SW480 (cell line): ENCODE results near the gene EHD1.

Experiments used
- DNase-seq: peaks from one replicate; pipeline ENCODE4 v3.0.0-alpha.2; 2016; ENCODE audit warnings: low spot score

EHD1 gene

DNA sequence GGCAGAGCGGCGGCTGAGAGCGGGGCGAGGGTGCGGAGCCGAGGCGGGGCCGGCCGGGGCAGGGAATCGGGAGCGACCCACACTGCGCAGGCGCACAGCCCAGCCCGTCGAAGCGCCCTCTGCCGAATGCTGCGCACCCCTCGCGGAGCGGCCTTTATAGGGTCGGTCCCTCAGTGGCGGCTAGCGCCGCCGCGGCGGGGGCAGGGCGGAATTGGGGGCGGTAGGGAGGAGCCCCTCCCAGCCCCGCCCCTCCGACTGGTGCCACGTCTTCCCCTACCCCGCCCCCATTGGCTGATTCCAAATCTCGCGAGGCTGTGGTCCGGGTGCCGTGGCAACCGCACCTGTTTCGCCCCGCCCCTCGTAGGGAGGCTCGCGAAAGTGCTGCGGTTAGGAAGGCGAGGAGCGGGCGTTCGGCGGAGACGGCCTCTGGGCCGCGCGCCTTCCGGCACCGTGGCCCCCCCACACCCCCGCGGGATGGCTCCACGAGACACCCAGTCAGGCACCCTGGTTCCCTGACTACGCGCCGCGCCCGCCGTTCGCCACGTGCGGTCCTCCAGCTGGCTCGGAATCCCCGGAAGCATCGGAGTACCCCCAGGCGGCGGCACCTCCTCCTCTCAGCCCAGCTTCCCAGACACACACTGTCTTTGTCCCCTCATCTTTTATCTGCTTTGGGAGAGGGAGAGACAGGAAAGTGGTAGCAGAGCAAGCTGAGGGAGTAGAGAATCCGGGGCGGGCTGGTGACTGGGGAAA lies at the start of gene EHD1:
EHD1 (minus strand) TSS at position 128 of the 750 bp plus-strand sequence. CDS start 157 bp downstream, outside the sequence.
- DNase-seq: peak; percentile 96

DNA sequence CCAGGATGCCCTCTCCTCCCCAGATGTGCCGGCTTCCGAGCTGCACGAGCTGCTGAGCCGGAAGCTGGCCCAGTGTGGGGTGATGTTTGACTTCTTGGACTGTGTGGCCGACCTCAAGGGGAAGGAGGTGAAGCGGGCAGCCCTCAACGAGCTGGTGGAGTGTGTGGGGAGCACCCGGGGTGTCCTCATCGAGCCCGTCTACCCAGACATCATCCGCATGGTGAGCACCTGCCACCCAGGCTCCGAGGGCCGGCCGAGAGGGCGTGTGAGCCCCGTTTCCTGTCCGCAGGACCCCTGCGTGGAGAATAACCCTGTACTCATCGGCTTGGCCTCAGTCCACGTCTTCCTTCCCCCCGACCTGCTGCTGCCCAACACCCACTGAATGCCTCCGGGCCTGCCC lies 48.3 kb upstream of the EHD1 start:
- DNase-seq: no peak

DNA sequence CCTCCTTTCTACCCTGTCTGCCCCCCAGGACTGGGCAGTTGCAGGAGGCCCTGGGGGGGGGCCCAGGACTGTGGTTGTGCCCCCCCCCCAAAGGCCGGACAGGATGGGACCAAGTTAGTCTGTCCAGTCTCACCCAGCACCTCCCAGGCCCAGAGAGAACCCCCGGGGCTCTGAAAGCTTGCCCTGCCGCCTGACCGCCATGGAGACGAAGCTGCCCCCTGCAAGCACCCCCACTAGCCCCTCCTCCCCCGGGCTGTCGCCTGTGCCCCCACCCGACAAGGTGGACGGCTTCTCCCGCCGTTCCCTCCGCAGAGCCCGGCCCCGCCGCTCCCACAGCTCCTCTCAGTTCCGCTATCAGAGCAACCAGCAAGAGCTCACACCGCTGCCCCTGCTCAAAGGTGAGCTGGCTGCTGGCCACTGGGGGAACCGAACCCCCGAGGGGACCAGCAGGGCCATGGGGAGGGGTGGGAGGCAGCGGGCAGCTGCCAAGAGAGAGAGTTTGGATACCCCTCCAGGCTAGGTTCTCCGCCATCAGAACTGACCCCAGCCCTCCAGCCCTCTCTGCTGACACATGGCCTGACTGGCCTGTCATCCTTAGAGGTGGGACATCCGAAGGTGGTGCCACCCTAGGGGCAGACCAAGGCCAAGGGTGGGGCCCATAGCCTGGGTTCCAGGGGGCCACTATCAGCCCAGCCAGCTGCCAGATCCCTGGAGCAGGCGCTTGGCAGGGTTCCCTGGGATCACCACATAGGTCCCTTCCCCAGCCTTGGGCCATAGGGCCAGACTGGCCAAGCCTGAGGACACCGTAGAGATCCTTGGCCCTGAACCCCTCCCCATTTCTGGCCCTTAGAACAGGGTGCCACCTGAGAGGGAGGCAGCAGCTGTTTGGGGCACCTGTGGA lies 47.4 kb upstream of the EHD1 start:
- DNase-seq: no peak

DNA sequence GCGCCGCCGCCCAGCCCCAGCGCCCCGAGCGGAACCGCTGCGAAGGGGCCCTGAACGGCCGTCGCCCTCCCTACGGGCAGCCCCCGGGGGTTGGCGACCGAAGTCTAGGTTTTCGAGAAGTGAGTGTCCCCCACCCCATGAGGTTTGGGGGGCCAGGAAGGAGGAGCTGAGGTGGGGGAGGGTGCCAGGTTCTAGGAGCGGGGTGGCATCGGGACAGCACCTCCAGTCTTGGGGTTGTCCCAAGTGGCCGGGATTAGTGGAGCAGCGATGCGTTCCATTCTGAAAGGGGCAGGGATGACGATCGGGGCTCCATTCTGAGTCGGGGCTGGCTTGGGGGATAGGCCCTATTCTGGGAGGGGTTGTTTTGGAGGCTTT lies 46.5 kb upstream of the EHD1 start:
- no peak for DNase-seq

DNA sequence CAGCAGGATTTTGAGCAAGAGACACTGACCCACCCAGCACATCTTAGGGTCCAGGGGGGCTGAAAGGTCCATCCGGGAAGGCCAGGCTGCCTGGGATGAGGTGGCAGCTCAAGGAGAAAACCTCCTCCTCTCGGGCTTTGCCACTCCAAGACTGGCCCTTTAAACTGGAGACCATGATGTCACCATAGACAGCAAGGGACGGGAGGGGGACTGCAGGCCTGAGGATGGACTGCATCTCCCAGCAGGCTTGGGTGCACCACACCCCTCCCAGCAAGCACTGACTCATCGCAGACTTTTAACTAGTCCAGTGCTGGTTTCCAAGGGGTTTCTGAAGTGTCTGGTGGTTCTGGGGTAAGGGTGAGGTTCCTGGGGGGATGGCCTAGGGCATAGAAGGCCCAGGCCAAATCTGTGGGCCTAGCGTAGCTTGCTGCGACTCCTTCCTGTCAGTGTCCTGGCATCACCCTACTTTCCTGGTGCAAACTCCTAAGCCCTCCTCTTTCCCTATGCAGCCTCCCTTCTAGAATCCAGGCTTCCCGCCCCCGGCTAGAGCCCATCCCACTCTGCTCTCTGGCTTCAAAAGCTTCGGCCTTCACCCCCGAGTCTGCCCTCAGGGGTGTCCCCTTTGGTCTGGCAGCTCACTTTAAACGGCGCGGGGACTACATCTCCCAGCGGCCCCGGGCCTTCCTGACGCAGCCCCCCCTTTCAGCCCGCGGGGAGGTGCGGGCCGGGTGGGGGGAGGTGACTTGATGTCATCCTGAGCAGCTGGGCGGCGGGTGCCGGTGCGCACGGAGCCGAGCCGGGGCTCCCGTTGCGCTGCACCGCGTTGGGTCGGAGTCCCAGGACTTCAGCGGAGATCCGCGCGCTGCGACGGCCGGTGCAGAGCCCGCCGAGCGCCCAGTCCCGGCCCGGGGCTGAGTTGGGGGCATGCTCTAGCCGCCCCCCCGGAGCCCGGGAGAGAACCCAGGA lies 45.8 kb upstream of the EHD1 start, which contains the start of gene PPP2R5B:
PPP2R5B (plus strand) TSS at position 746 of the 966 bp plus-strand sequence. CDS start 1,046 bp downstream, outside the sequence.
- DNase-seq: peak; percentile 95

DNA sequence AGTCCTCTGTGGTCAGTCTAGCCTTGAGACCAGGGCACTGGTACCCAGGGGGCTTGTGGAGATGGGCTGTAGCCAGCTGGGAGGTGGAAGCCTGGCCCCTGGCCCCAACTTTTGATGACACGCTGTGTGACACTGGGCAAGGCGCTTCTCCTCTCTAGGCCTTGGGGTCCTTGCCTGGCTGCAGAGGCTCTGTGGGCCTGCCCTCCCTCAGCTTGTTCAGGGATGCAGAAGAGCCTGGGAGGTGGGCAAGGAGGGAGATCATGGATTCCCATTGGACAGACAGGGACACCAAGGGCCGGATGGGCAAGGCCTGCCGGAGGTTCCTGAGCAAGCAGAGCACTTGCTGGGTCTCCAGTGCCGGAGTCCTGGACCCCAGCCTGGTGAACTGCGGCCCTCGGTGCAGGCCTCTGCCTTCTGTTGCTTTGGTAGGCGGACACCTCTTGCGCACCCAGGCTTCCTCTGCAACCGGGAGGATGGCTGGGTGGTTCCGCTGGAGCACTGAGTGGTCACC lies 44.8 kb upstream of the EHD1 start:
- no peak for DNase-seq

DNA sequence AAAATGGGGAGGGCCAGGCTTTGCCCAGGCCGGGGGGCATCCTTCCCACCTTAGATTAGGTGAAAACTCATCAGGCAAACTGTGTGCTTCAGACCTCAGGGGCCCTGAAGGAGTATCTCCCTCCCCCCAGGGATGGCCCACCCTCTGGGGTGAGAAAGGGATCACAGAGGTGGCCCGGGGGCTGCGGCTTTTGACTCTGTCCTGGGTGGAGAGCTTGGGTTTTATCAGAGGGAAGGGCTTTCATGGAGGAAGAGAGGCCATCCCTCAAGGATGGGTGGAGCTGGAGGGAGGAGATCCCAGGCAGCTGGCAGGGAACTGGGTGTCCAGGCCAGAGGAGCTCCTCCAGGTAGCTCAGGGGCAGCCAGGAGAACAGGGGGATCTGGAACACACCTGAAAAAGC lies 43.0 kb upstream of the EHD1 start:
- DNase-seq: no peak

DNA sequence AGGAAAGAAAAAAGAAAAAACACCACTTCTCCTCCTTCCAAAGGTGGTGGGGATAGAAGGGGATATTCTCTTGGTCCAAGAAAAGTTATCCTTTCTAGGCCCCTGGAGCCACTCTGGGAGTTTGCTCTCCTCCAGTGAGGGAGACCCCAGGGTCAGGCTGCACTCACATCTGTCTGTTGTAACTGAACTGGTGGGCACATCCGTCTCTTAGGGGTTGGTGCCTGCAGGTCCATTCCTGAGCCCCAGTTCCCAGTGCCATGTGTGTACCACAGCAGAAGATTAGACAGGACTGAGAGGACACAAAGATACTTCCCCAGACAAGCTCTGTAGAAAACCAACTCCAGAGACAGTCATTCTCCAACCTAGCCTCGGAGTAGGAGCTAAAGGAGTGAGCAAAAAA lies 41.7 kb upstream of the EHD1 start:
- no peak for DNase-seq

DNA sequence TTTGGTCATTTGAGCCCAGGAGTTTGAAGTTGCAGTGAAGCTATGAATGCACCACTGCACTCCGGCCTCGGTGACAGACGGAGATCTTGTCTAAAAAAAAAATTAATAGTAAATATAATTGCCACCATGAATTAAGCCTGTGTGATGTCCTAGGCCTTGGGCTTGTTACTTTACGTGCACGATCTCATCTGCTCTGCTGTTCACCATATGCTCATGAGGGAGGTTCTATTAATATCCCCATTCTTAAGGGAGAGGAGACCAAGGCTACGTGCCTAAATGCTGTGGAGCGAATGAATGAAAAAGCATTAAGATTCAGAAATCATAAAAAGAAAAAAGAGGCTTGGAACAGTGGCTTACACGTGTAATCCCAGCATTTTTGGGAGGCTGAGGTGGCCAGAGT lies 41.2 kb upstream of the EHD1 start:
- no peak for DNase-seq

DNA sequence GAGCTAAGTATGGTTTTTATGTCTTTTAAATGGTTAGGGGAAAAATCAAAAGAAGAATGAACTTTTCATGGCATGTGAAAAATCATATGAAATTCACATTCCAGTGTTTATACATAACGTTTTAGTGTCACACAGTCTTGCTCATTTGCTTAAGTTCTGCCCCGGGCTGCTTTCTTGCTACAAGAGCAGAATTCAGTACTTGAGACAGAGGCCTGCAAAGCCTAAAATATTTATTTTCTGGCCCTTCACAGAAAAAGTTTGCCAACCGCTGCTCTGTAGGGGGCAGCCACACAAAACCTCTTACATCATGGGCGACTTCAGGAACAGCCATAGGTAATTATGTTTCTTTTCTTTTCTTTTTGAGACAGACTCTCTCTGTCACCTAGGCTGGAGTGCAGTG lies 39.6 kb upstream of the EHD1 start:
- no peak for DNase-seq

DNA sequence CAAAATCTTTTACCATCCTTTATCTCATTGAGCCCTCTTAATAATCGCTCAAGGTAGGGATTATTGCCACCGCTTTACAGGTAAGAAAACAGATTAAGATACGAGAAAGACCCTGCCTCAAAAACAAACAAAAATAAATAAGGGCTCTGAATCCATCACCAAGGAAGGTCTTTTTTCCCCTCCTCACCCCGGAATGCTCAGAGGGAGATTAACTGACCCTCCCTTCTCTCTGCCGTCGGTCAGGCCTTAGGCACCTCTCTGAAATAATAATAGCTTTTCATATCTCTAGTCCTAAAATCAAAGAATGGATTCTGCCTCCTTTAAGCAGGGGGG lies 39.2 kb upstream of the EHD1 start:
- DNase-seq: no peak

DNA sequence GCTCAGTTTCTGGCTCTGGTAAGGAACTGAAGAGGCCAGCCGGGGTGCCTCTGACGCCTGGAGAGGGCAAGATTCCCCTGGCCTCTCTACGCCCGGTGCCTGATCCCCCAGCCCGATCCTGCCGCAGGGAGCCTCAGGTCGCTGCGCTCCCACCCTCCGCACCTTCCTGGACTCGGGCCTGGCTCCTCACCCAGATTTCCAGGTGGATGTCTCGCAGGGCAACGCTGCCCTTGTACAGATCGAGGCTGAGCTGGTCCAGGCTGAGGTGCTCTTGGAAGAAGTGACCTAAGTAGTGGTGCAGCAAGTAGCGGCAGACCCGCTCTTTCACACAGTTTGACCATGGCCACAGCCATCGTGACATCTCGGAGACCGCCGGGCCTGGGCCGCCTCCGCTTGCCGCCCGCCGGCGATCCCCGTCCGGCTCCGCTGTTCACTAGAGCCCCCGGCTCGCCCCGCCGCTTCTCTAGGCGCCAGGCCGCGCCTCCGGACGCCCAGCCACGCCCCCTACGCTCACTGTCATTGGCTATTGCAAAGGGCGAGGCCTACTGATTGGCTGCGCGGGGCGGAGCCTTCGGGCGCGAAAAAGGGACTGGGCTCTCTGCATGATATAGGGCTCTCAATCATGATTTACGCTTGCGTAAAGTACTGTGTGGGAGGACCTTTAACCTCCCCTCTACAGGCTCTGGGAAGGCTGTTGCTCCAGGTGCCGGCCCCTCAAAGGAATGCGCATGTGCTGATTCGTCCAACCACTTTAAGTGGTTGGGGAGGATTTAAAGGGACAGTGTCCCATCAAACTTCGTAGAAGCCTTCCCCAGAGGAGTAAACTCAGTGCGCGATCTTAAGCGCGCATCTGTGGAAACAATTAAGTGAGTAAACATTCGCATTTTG lies 38.6 kb upstream of the EHD1 start, which contains the start of gene ATG2A:
ATG2A (minus strand) TSS at position 435 of the 888 bp plus-strand sequence; CDS start at position 361, 74 bp downstream.
- peak; percentile 100 for DNase-seq

DNA sequence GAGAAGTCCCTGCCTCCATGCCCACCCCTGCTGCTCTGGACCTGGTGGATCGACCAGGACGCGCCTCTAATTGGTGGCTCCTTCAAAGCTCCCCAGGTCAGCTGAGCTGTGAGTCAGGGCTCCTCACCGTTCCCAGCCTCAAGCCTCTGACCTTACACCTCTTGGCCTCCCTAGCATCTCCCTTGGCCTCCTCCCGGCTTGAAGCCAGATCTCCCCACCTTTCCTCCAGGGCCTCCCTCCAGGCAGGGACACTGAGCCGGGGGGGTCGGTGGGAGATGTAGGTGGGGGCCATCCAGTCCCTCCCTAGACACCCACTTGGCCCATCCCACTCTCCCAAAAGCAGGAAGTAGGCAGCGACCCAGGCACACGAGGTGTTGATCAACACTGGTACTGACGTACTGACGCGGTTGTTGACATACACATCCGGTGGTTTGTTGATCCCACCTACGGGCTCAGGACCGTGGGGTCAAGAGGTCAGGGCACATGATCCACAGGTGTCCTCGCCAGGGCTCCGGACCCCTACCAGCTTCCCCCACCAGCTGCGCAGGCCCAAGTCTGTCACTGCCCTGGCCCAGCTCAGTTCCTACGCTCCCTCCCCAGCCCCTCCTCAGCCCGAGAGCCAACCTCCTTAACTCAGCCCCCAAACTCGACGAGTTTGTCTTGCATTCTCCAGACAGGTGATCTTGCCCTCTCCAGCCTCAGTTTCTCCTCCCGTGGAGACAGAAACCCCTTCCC lies 37.8 kb upstream of the EHD1 start:
- peak; percentile 40 for DNase-seq

DNA sequence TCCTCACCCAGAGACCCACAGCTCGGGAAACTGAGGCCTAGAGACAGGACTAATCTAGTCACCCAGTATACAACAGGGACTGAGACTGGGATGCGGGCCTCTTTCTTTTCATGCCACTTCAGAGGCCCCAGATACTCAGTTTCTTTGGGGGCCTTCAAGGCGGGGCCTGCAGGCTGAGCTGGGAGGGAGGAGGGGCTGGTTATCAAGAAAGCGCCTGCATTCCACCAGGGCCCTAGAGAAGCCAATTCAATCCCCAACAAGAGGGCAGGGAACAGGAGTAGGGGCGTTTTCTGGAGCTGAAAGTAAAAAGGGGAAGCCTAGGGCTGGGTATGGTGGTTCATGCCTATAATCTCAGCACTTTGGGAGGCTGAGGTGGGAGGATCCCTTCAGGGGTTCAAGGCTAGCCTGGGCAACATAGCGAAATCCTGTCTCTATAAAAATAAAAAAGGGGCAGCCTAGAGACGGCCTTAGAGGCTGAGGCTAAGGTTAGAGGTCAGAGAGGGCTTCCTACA lies 37.0 kb upstream of the EHD1 start:
- no peak for DNase-seq

DNA sequence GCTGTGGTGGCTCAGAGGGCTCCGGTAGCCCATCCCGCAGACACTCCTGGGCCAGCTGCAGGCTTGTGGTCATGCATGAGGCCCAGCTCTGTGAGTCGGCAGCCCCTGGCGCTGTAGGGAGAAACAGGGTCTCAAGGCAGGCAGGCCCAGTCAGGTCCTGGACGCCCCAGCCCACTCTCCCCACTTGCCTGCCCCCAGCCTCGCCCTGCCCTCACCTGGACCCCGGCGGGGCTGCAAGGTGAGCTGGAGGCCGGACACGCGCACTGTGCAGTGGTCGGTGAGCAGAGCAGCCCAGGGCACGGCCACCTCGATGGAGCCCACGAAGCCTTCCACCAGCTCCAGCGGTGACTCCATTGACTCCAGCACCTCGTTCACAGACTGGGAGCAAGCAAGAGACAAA lies 35.7 kb upstream of the EHD1 start:
- DNase-seq: no peak

DNA sequence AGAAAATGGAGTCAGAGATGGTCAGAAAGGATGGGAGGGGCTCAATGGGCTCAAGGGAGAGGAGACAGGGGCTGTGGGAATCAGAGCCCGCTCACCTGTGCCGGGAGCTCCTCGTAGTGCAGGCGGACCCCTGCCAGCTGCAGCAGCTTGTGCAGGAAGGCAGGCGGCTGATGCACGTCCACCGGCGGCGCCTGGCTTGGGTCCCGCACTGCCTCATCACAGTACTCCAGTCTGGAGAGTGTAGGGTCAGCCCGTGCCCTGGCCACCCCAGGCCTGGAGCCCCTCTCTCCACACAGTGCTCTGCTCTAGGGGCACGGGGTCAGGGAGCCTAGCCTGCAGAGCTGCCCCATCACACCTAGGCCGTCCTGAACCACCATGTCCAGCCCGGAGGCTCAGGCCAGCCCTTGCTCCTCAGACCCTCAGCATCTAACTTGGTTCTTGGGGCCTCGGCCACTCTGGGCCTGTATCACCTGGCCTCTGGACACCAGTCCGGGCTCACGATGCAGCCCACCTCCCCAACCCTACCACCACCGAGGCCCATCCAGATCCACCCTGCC lies 34.8 kb upstream of the EHD1 start:
- no peak for DNase-seq

DNA sequence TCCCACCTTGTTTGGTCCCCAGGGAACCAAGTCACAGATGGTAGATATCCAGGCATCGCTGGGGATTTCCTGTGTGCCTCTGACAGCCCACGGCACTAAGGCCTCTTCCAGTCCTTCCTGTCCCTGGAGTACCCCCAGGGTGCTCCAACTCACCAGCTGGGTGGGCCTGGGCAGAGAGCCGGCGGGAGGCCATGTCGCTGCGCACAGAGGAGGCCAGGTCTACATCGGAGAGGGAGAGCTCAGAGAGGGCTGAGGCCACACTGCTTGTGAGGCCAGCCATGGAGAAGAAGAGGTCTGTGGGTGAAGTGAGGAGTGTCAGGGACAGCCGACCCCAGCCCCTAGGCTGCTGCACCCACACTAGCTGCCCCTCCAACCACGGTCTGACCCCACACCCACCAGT lies 33.3 kb upstream of the EHD1 start:
- DNase-seq: no peak

DNA sequence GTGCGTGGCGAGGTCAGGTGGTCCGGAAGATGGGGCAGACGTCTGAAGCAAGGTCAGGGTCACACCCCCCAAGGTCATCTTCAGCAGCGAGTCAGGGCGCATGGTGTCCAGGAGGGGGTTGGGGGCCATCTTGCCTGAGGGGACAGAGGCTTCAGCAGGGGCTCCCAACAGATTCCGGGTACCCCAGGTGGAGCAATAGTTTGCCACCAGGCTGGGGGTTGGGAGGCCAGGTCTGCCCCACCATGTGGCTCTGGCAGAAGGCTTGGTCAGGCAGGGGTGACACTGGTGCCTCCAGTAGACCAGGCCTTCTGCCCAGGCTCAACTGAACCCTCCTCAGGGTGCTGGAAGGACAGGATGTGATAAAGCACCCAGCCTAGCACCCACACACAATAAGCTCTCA lies 32.7 kb upstream of the EHD1 start:
- DNase-seq: no peak

DNA sequence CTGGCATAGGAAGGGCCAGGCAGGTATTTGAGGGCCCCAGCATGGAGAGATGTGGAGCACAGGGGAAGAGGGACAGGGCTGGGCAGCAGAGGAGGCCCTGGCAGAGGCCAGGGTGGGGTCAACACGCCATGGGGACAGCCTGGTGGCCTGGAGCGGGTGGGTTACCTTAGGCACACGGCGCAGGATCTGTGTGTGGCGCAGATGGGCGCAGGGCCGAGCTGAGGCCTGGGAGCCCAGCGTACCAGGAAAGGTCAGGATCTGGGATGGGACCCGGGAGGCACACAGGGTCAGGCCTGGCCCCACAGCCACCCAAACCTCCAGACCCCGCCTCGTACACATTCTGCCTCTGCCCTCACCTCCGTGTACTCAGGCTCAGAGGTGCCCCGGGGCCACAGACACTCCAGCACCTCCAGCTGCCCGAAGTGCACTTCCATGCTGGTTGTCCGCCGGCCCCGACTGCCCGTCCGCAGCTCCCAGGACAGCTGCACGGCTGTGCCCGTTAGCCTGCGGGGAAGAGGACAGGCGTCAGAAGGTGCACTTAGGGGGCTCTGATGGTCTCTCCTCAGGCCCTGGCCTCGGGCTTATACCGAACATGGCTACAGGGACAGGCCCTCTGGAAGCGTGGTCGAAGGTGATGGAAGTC lies 32.2 kb upstream of the EHD1 start:
- no peak for DNase-seq
